Tibial nerve (tissue), 4 donors: ENCODE measurements around the gene ACOXL. TPM values are rescaled to one million over a fixed set of nuclear protein-coding genes. Genes with fewer than 3 reads are reported as not detected.

ENCODE experiments used
- DNase-seq, 2 donors: peaks; one replicate each; pipeline ENCODE4 v3.0.0-alpha.2; 2019; ENCODE audit warnings: low spot score in 2 of 2
- H3K27ac ChIP-seq, 4 donors: fragments of 200-600 bp; sonication (generic) in 3 of 4; one replicate each; pipeline ENCODE4 v1.5.1; 2017 to 2019; ENCODE audit warnings: mild to moderate bottlenecking in 1 of 4
- H3K27me3 ChIP-seq, 2 donors: fragments of 200-600 bp; sonication (generic) in 1 of 2; one replicate each; pipeline versions ENCODE4 v1.5.1 to v1.6.0; 2017 to 2019
- H3K36me3 ChIP-seq, 3 donors: fragments of 200-600 bp; sonication (generic); one replicate each; pipeline ENCODE4 v1.5.1; 2018 to 2019
- H3K4me1 ChIP-seq, 4 donors: fragments of 200-600 bp; sonication (generic) in 3 of 4; one replicate each; pipeline ENCODE4 v1.5.1; 2017 to 2019
- H3K4me3 ChIP-seq, 4 donors: fragments of 200-600 bp; sonication (generic) in 3 of 4; one replicate each; pipeline ENCODE4 v1.5.1; 2017 to 2019; ENCODE audit warnings: mild to moderate bottlenecking in 1 of 4, moderate library complexity in 1 of 4
- H3K9me3 ChIP-seq, 4 donors: fragments of 200-600 bp; sonication (generic) in 3 of 4; one replicate each; pipeline ENCODE4 v1.5.1; 2017 to 2019
- CTCF ChIP-seq, 5 experiments: fragments of 200-600 bp in 3 of 5; fragments of 450-650 bp in 2 of 5; sonication (generic) in 3 of 5; IDR thresholded peaks; one replicate each; pipeline ENCODE4 v1.5.1; 2016 to 2019; ENCODE audit warnings: antibody characterized with exemption in 5 of 5, mild to moderate bottlenecking in 3 of 5, moderate library complexity in 2 of 5
- EP300 ChIP-seq, 2 donors: sonication (generic); formaldehyde crosslinking; IDR thresholded peaks; one replicate each; pipeline ENCODE4 v1.6.1; 2017; ENCODE audit warnings: antibody characterized with exemption in 2 of 2, mild to moderate bottlenecking in 1 of 2
- POLR2A ChIP-seq, 2 donors: fragments of 450-650 bp; IDR thresholded peaks; one replicate each; pipeline ENCODE4 v1.6.1; 2017; ENCODE audit warnings: antibody characterized with exemption in 2 of 2, mild to moderate bottlenecking in 2 of 2, moderate library complexity in 2 of 2
- WGBS, 2 donors: methylation state at CpG; one replicate each; pipeline ENCODE4 v1.1.5; 2018; 5-methylcytosine and 5-hydroxymethylcytosine counted together
- total RNA-seq, 4 donors: library from RNA; depleted of rRNA; stranded (reverse); fragments of >200 nt; gene quantifications; one replicate each; pipeline ENCODE4 v1.1.0, GENCODE V29; 2016

ACOXL gene
- total RNA-seq, 4 donors from 2014 or later, result 0.30 TPM; not detected in 3

DNA sequence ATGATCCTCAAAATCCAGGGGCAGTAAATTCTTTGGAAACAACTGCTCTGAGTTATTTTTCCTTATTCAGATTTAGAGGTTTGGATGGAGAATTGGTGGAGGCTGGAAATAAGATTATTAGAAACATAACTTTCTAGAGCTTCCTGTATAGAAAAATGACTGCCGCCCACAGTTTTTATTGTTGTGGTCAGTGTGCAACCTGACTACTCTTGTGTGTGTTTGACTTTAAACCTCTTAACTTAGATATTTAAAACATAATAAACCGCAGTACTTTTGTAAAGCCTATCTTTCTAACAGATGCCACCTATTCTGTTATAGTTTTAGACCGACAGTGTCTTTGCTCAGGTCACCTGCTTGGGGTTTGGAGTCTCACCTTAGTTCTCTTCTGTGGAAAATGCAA lies 272.9 kb downstream of the ACOXL start:
- TF ChIP-seq CTCF (IDR thresholded peaks at IDR 0.05) (no peak), POLR2A (IDR thresholded peaks at IDR 0.05) (no peak), EP300 (IDR thresholded peaks at IDR 0.05) (no peak)
- Histone ChIP-seq H3K9me3 (peaks cover 0 to 7% (median 0%) of the 10 kb centered on the region in 4 donors), H3K4me3 (no peak overlapping the region), H3K36me3 (no peaks in the 10 kb centered on the region), H3K4me1 (no peaks in the 10 kb centered on the region), H3K27ac (no peak overlapping the region), H3K27me3 (no peaks in the 10 kb centered on the region)
- WGBS, 2 donors, result 83 to 93% methylated on average over 3 of the region's 3 CpGs
- DNase-seq, result no peak

- WGBS, 2 donors, result 80 to 82% methylated on average over 4 of the region's 4 CpGs
- TF ChIP-seq EP300 (IDR thresholded peaks at IDR 0.05) (no peak), POLR2A (IDR thresholded peaks at IDR 0.05) (no peak), CTCF (IDR thresholded peaks at IDR 0.05) (no peak)
Observed at GRCh38 chr2:111005821-111006220, 273.4 kb downstream of the ACOXL start.

DNA sequence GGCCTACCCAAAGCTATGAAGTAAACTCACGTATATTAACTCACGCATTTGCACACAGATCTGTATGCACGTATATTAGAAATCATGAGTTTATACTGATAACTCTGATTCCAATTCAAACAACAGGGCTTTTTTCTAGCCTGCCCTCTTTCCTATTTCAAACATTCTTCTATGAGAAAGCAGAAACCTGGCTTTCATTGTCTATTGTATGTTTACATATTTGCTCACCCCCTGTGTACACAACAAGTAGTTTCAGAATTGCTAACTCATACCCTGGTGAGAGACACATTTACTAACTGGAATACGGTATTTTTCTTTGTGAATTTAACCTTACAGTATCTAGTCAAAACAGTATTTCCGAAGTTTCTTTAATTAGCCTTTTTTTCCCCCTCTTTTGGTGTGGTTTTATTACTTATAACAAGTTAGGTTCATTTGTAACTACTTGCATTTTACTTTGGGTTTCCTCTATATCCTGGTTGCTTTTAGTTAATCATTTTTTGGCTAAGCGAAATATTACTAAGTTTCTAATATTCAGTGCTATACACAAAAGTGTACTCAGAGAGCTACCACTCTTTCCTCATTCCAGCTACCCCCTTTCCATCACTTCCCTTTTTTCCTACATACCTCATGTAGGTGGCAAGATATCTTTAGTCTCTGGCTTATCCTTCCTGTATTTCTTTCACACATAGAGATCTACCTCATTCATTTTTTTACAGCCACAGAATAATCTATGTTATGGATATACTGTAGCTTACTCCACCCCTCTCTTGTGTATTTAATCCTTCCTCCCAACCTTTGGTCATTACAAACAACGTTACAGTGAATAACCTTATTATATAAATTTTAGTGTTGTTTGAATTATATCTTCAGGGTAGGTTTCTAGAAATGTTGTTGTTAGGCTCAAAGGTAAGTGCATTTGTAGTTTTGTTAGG lies 275.6 kb downstream of the ACOXL start:
- H3K9me3 ChIP-seq, result peaks cover 0 to 20% (median 4%) of the 10 kb centered on the region in 4 donors
- H3K4me1 ChIP-seq, result no peaks in the 10 kb centered on the region
- 82 to 87% methylated on average over 7 of the region's 7 CpGs for WGBS, 2 donors
- H3K27me3 ChIP-seq, result no peaks in the 10 kb centered on the region
- no peak for DNase-seq
- H3K4me3 ChIP-seq, result no peak overlapping the region
- TF ChIP-seq POLR2A (IDR thresholded peaks at IDR 0.05) (no peak), CTCF (IDR thresholded peaks at IDR 0.05) (no peak), EP300 (IDR thresholded peaks at IDR 0.05) (no peak)
- no peak overlapping the region for H3K27ac ChIP-seq
- no peaks in the 10 kb centered on the region for H3K36me3 ChIP-seq

More at GRCh38 chr2:111005821-111006220, 273.4 kb downstream of the ACOXL start:
- Histone ChIP-seq H3K36me3 (no peaks in the 10 kb centered on the region), H3K4me1 (no peaks in the 10 kb centered on the region), H3K4me3 (no peak overlapping the region), H3K27ac (no peak overlapping the region), H3K27me3 (no peaks in the 10 kb centered on the region), H3K9me3 (peaks cover 0 to 8% (median 0%) of the 10 kb centered on the region in 4 donors)
- DNase-seq, result no peak

DNA sequence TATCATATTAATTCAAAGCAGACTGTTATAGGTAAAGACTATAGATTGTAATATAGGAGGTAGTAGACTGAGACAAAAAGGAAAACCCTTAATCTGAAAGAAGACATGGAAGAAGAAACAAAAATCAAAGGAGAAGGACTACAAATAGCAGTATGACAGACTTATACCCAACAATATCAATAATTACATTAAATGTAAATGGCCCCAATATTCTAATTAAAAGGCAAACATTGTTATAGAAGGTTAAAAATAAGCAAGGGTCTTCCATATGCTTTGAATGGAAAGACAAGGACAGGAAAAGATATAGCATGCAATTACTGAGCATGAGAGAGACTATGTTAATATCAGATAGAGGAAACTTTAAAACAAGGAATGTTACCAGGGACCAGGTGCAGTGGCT lies 278.8 kb downstream of the ACOXL start:
- no peaks in the 10 kb centered on the region for H3K4me1 ChIP-seq
- DNase-seq, result no peak
- H3K9me3 ChIP-seq, result peaks cover 0 to 30% (median 8%) of the 10 kb centered on the region in 4 donors
- no peak for TF ChIP-seq CTCF (IDR thresholded peaks at IDR 0.05)
- no peak for TF ChIP-seq POLR2A (IDR thresholded peaks at IDR 0.05)
- TF ChIP-seq EP300 (IDR thresholded peaks at IDR 0.05), result no peak
- H3K27ac ChIP-seq, result no peak overlapping the region
- no peaks in the 10 kb centered on the region for H3K27me3 ChIP-seq
- no peak overlapping the region for H3K4me3 ChIP-seq
- no peaks in the 10 kb centered on the region for H3K36me3 ChIP-seq

GRCh38 chr2:111015283-111015995 lies 283.1 kb downstream of the ACOXL start:
- Histone ChIP-seq H3K4me3 (no peak overlapping the region), H3K27ac (no peak overlapping the region), H3K9me3 (peaks cover 0 to 29% (median 8%) of the 10 kb centered on the region in 4 donors), H3K4me1 (no peaks in the 10 kb centered on the region), H3K36me3 (no peaks in the 10 kb centered on the region), H3K27me3 (no peaks in the 10 kb centered on the region)
- TF ChIP-seq EP300 (IDR thresholded peaks at IDR 0.05), result no peak
- TF ChIP-seq CTCF (IDR thresholded peaks at IDR 0.05), result no peak
- TF ChIP-seq POLR2A (IDR thresholded peaks at IDR 0.05), result no peak
- WGBS, 2 donors, result 74 to 81% methylated on average over 2 of the region's 2 CpGs
- DNase-seq, result no peak
